Measurements from ENCODE around the gene TPM3. TPM values are rescaled to one million over a fixed set of nuclear protein-coding genes. Genes with fewer than 3 reads are reported as not detected.

The TPM3 gene
- total and polyA plus RNA-seq, 10 of the 15 experiments (the other 5 are each of a cell fraction or from before 2014, with no cell fraction given) = 270 to 759 (median 505) TPM

GRCh38 chr1:154157520-154158306 is 34.2 kb downstream of the TPM3 start (continued):
- TF ChIP-seq DPF2 (IDR thresholded peaks at IDR 0.05) (0 out of 2 replicates have a peak, but pooled peaks have one; percentile 16), MLLT1 (IDR thresholded peaks at IDR 0.05) (no peak; the same call in 1 of the 2 replicates)

- no peaks in the 10 kb centered on the region; the same call in 1 of the 2 replicates for H3K79me2 ChIP-seq (ENCODE audit: control insufficient read depth, insufficient read depth, low read length)
- H3K4me2 ChIP-seq (ENCODE audit: control insufficient read depth, insufficient read depth) = no peak overlapping the region
- DNase-seq (ENCODE audit: low read depth, low spot score) = no peak
- ChIA-PET POLR2A (no interaction called here), SMC1A (ENCODE audit: uncharacterized antibody, unreplicated experiment) (interaction anchor here (1.2 kb wide), 1 partner anchor 11 kb away, joined by 3 read pairs; no protein-coding TSS in a partner anchor), RAD21 (ENCODE audit: unreplicated experiment) (no interaction called here), CTCF (interaction anchor here (0.6 to 1.1 kb wide), 2 partner anchors 23 to 30 kb away, joined by 3 to 4 read pairs; no protein-coding TSS in a partner anchor)
- peaks cover 20% of the 10 kb centered on the region for H3K4me1 ChIP-seq (ENCODE audit: control insufficient read depth, insufficient read depth, low read length)
- no peak for ATAC-seq
- no peaks in the 10 kb centered on the region for H4K20me1 ChIP-seq (ENCODE audit: control insufficient read depth, insufficient read depth)
- WGBS (ENCODE audit: insufficient coverage, insufficient replicate concordance, low lambda C conversion rate, missing lambda C conversion rate) = 65% methylated on average over 9 of the region's 9 CpGs
- H3K36me3 ChIP-seq (ENCODE audit: control insufficient read depth in 2 of 2, insufficient read depth in 2 of 2, low read length in 1 of 2) = peaks cover 10 to 23% of the 10 kb centered on the region in 2 experiments
- in situ Hi-C loops (cut with MboI) (no loop called here), intact Hi-C loops (cut with micrococcal nuclease; ENCODE audit: unreplicated experiment) (no loop called here)
- H3K9ac ChIP-seq (ENCODE audit: control insufficient read depth, insufficient read depth, low read length) = no peak overlapping the region
- no peak overlapping the region for H3K27ac ChIP-seq (ENCODE audit: control insufficient read depth, insufficient read depth)
- FAIRE-seq = no peak
- no peak overlapping the region for H2AFZ ChIP-seq (ENCODE audit: control insufficient read depth, low read depth, low read length)
- peaks cover 4% of the 10 kb centered on the region; the same call in 2 of the 3 replicates for H3K9me3 ChIP-seq (replicated peaks; ENCODE audit: control insufficient read depth, insufficient read depth, low read length)
- no peak overlapping the region for H3K4me3 ChIP-seq
- H3K27me3 ChIP-seq (replicated peaks in 1 of 2; ENCODE audit: control insufficient read depth in 2 of 2, insufficient read depth in 2 of 2, low read length in 1 of 2) = no peaks in the 10 kb centered on the region
- no TSS peak for BruUV-seq (replicated peaks)
- no peak for TF ChIP-seq MEF2A (IDR thresholded peaks at IDR 0.05; ENCODE audit: insufficient read depth, low read depth, low read length)
- no peak for TF ChIP-seq CBX5 (IDR thresholded peaks at IDR 0.05; ENCODE audit: low read depth)
- no peak for TF ChIP-seq TCF7 (IDR thresholded peaks at IDR 0.05; ENCODE audit: borderline replicate concordance)
- no peak for TF ChIP-seq TCF3 (IDR thresholded peaks at IDR 0.05; ENCODE audit: borderline replicate concordance, insufficient read depth, low read depth, low read length)
- TF ChIP-seq FOXK2 (IDR thresholded peaks at IDR 0.05) = no peak
- no peak for TF ChIP-seq EGR1 (IDR thresholded peaks at IDR 0.05; ENCODE audit: borderline replicate concordance in 1 of 2, low read depth in 2 of 2, low read length in 2 of 2)
- no peak for TF ChIP-seq GABPA (IDR thresholded peaks at IDR 0.05; ENCODE audit: low read depth)
- TF ChIP-seq EED (IDR thresholded peaks at IDR 0.05; ENCODE audit: low read depth) = no peak
- no peak for TF ChIP-seq ZNF622 (IDR thresholded peaks at IDR 0.05)
- no peak for TF ChIP-seq IKZF2 (IDR thresholded peaks at IDR 0.05)
- TF ChIP-seq SREBF2 (IDR thresholded peaks at IDR 0.05; ENCODE audit: low read length) = no peak
Measured at GRCh38 chr1:154155251-154155650, 36.6 kb downstream of the TPM3 start.

Data from GM12878 (cell line).